HEK293T (cell line): ENCODE results near the gene XRCC1.
"Not testable (repeated sequence)": the region's sequence is repeated elsewhere in the genome, so short reads cannot be mapped to it uniquely, and the experiment has no call there.

Source experiments
- CTCF ChIA-PET: fragments of 350-600 bp; formaldehyde crosslinking; extraction: SDS; loops from one replicate; lab custom pipeline; 2021; ENCODE audit warnings: antibody characterized with exemption, inconsistent platforms; lab: Yijun Ruan, JAX
- POLR2A ChIA-PET: fragments of 350-600 bp; formaldehyde crosslinking; extraction: SDS; loops from one replicate; lab custom pipeline; 2020; ENCODE audit warnings: antibody characterized with exemption, inconsistent platforms; lab: Yijun Ruan, JAX
- DNase-seq: peaks from one replicate; pipeline ENCODE4 v3.0.0; 2012; ENCODE audit warnings: mixed read lengths; ENCODE audit errors: extremely low spot score
- ARNT ChIP-seq: fragments of 450-650 bp; IDR thresholded peaks from 2 replicates; pipeline ENCODE4 v1.6.1; 2017; ENCODE audit warnings: mild to moderate bottlenecking
- BHLHE40 ChIP-seq: fragments of 450-650 bp; IDR thresholded peaks from 2 replicates; pipeline ENCODE4 v1.6.1; 2016; ENCODE audit warnings: mild to moderate bottlenecking, moderate library complexity, borderline replicate concordance
- CTBP1 ChIP-seq: fragments of 450-650 bp; IDR thresholded peaks from 2 replicates; pipeline ENCODE4 v1.6.1; 2016; ENCODE audit warnings: borderline replicate concordance
- ELF4 ChIP-seq: fragments of 450-650 bp; IDR thresholded peaks from 2 replicates; pipeline ENCODE4 v1.6.1; 2017; ENCODE audit warnings: antibody characterized with exemption
- FOXA1 ChIP-seq: fragments of 450-650 bp; IDR thresholded peaks from 2 replicates; pipeline ENCODE4 v1.6.1; 2016; ENCODE audit warnings: mild to moderate bottlenecking
- FOXK2 ChIP-seq: fragments of 450-650 bp; IDR thresholded peaks from 2 replicates; pipeline ENCODE4 v1.6.1; 2016; ENCODE audit warnings: mild to moderate bottlenecking
- FOXM1 ChIP-seq: fragments of 450-650 bp; IDR thresholded peaks from 2 replicates; pipeline ENCODE4 v1.6.1; 2017; ENCODE audit warnings: mild to moderate bottlenecking, borderline replicate concordance
- HDGF ChIP-seq: fragments of 450-650 bp; IDR thresholded peaks from 2 replicates; pipeline ENCODE4 v1.6.1; 2017; ENCODE audit warnings: antibody characterized with exemption, borderline replicate concordance
- L3MBTL2 ChIP-seq: fragments of 450-650 bp; conservative IDR thresholded peaks from 2 replicates; pipeline ENCODE4 v1.6.1; 2016; ENCODE audit warnings: mild to moderate bottlenecking
- LEF1 ChIP-seq: fragments of 450-650 bp; IDR thresholded peaks from 2 replicates; pipeline ENCODE4 v1.6.1; 2017; ENCODE audit warnings: mild to moderate bottlenecking, borderline replicate concordance
- NFRKB ChIP-seq: fragments of 450-650 bp; IDR thresholded peaks from 2 replicates; pipeline ENCODE4 v1.6.1; 2016; ENCODE audit warnings: mild to moderate bottlenecking, moderate library complexity
- PKNOX1 ChIP-seq: fragments of 450-650 bp; IDR thresholded peaks from 2 replicates; pipeline ENCODE4 v1.6.1; 2016
- SP1 ChIP-seq: fragments of 450-650 bp; IDR thresholded peaks from 2 replicates; pipeline ENCODE4 v1.6.1; 2017
- SUZ12 ChIP-seq: fragments of 450-650 bp; IDR thresholded peaks from 2 replicates; pipeline ENCODE4 v1.6.1; 2016; ENCODE audit warnings: mild to moderate bottlenecking
- TARDBP ChIP-seq: fragments of 450-650 bp; IDR thresholded peaks from 2 replicates; pipeline ENCODE4 v1.6.1; 2016
- ZNF384 ChIP-seq: fragments of 450-650 bp; IDR thresholded peaks from 2 replicates; pipeline ENCODE4 v1.6.1; 2016

Gene XRCC1

GRCh38 chr19:43551399-43552197 lies 23.7 kb downstream of the XRCC1 start:
- ChIA-PET POLR2A (no interaction called here), CTCF (no interaction called here)
- TF ChIP-seq SUZ12, result no peak
- no peak for TF ChIP-seq PKNOX1
- no peak for TF ChIP-seq FOXK2
- TF ChIP-seq BHLHE40, result no peak
- no peak for TF ChIP-seq ARNT
- TF ChIP-seq FOXM1, result no peak
- TF ChIP-seq NFRKB, result no peak
- no peak for TF ChIP-seq ELF4
- TF ChIP-seq LEF1, result no peak
- TF ChIP-seq TARDBP, result no peak
- no peak for TF ChIP-seq L3MBTL2
- TF ChIP-seq FOXA1, result no peak
- TF ChIP-seq SP1, result no peak
- no peak for TF ChIP-seq CTBP1
- no peak for TF ChIP-seq HDGF
- no peak for TF ChIP-seq ZNF384
- DNase-seq, result no peak

- DNase-seq, result no peak
- ChIA-PET POLR2A (no interaction called here), CTCF (no interaction called here)
- TF ChIP-seq PKNOX1 (no peak), FOXM1 (no peak), ELF4 (no peak), NFRKB (no peak), L3MBTL2 (no peak), TARDBP (no peak), BHLHE40 (no peak), SP1 (no peak), HDGF (no peak), ARNT (no peak), FOXA1 (no peak), LEF1 (no peak), FOXK2 (no peak), CTBP1 (no peak), ZNF384 (no peak), SUZ12 (no peak)
These were observed 26.6 kb downstream of the XRCC1 start for GRCh38 chr19:43548706-43549105.

DNA sequence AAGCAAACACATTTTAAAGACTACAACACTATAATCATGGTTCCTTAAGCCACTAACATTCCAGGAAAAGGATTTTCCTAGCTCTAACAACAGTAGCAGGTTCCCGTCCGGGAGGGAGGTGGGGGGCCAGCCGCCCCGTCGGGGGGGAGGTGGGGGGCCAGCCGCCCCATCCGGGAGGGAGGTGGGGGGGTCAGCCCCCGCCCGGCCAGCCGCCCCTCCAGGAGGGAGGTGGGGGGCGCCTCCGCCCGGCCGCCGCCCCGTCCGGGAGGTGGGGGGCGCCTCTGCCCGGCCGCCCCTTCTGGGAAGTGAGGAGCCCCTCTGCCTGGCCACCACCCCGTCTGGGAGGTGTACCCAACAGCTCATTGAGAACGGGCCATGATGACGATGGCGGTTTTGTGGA lies 27.4 kb downstream of the XRCC1 start:
- CTCF ChIA-PET, POLR2A ChIA-PET, DNase-seq: not testable (repeated sequence)

GRCh38 chr19:43546581-43546980 lies 28.7 kb downstream of the XRCC1 start:
- POLR2A ChIA-PET, result no interaction called here
- CTCF ChIA-PET, result no interaction called here

GRCh38 chr19:43545981-43546380 lies 29.3 kb downstream of the XRCC1 start:
- ChIA-PET CTCF (no interaction called here), POLR2A (no interaction called here)
- TF ChIP-seq NFRKB, result no peak
- no peak for TF ChIP-seq FOXK2
- no peak for TF ChIP-seq PKNOX1
- TF ChIP-seq LEF1, result no peak
- DNase-seq, result no peak

More at GRCh38 chr19:43546581-43546980, 28.7 kb downstream of the XRCC1 start:
- TF ChIP-seq ARNT (no peak), FOXK2 (no peak), SP1 (no peak), FOXM1 (no peak), PKNOX1 (no peak), SUZ12 (no peak), NFRKB (no peak), L3MBTL2 (no peak), FOXA1 (no peak), LEF1 (no peak), HDGF (no peak), BHLHE40 (no peak), ZNF384 (no peak)
- no peak for DNase-seq

- POLR2A ChIA-PET, result no interaction called here
- DNase-seq, result no peak
- TF ChIP-seq SUZ12, result no peak
- TF ChIP-seq CTBP1, result no peak
- TF ChIP-seq FOXM1, result no peak
- no peak for TF ChIP-seq HDGF
- TF ChIP-seq ZNF384, result no peak
- TF ChIP-seq ELF4, result no peak
- TF ChIP-seq PKNOX1, result no peak
- TF ChIP-seq ARNT, result no peak
- TF ChIP-seq SP1, result no peak
- TF ChIP-seq NFRKB, result no peak
- no peak for TF ChIP-seq L3MBTL2
- CTCF ChIA-PET, result no interaction called here
These were observed 30.1 kb downstream of the XRCC1 start for GRCh38 chr19:43545276-43545675.
